ENCODE results near the gene COL23A1.
A peak's percentile ranks its signal among the peaks of the same experiment; 100 is the strongest.
"Not testable (repeated sequence)": the region's sequence is repeated elsewhere in the genome, so short reads cannot be mapped to it uniquely, and the experiment has no call there.

Gene COL23A1

DNA sequence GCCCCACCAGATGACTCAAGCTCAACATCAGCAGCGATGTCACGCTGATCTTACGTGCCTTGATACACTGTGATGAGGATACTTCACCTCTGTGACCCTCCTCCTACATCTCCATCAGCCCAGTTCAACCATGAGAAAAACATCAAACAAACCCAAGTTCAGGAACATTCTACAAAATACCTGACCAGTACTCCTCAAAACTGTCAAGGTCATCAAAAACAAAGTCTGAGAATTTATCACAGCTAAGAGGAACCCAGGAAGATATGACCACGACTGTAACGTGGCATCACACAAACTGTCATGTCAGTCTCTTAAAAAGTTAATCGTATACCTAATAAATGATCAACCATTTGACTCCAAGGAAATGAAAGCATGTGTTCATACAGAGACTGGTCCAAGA is 90.8 kb downstream of the COL23A1 start:
- DNase-seq, result no peak

DNA sequence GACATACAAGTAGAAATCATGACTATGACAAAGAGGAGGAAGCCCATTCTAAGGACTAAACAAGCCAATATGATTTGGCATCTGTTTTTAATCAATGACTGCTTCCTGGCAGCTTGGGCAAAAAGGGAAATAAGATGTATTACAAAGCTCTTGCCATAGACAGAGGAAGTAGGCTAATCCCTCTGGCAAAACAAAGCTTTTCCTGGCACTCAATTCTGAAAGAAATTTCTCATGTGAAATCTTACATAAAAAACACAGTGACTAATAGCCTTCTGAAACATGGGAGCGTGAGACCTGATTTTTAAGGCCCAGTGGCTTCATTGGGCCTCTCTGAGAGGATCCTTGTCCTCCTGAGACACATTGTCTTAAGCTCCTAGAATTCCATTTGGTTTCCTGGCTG is 93.6 kb downstream of the COL23A1 start:
- no peak for DNase-seq

DNA sequence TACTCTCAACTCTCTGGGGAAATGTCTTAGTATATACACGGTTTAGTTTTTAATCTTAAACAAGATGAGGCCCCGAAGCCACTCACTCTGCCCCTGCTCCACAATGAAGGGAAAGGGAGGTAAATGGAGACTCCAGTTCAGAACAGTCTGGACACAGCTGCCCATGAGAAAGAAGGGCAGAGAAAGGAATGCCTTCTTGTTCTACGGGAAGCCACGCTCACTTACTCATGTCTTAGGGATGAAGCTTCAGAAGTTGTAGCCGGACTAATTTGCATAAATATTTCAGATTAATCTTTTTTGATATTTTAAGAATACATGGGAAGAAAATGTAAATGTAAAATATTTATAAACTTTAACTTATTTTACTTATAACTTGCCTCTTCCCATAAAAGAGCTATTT is 94.0 kb downstream of the COL23A1 start:
- no peak for DNase-seq

DNA sequence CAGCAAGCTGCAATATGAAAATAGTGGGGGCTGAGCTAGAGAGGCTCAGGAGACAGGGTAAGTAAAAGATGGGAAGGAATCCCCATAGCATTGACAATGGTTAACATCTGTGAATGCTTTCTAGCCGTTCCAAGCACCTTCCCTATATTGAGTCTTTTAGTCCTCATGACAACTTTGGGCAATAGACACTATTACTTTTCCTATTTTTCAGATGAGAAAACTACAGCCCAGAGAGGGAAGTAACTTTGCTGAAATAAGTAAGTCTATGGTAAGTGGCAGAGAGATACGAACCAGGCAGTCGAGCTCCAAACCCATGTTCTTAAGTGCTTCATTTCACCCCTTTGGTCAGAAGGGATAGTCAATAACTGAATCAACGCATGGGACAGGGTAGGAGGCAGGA is 94.5 kb downstream of the COL23A1 start:
- no peak for DNase-seq

DNA sequence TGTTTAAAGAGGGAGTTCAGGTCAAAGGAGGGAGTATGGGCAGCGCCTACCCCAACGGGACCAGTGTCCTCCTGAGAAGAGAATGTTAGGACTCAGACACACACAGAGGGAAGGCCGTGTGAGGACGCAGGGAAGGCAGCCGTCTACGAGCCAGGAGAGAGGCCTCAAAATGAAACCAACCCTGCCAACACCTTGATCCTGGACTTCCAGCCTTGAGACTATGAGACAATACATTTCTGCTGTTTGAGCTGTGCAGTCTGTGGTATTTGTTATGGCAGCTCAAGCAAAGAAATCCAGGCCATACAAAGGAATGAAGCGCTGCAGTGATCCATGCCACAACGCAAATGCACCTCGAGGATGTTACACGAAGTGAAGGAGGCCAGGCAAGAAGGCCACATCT is 97.9 kb downstream of the COL23A1 start:
- DNase-seq, result no peak

DNA sequence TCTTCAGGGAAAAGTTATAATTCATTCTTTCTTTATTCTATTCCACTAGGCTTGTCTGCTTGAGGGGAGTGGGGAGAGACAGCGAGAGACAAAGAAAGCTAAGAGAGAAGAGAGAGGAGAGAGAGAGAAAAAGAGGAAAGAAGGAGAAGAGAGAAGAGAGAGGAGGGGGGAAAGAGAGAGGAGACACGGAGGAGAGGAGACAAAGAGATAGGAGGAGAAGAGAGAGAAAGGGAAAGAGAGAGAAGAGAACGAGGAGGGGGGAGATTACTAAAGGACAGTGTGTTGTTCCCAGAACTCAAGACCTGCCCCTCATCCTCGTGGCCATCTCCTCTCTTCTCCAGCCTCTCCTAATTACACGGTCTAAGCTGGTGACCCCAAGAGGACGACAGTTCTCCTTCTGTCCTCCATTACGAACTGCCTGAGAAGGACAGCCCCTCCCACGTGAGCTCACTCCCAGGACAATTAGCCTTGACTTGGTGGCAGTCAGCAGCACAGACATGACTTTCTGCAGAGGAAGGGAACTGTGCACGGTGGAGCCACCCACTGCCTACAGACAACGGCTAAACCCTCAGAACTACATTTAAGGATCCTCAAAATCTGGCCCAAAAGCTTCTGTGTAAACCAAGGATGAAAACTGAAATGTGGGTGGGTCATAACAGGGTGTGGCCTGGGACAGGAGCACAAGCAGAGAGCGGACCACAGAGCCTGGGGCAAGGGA is 99.1 kb downstream of the COL23A1 start:
- no peak for DNase-seq

DNA sequence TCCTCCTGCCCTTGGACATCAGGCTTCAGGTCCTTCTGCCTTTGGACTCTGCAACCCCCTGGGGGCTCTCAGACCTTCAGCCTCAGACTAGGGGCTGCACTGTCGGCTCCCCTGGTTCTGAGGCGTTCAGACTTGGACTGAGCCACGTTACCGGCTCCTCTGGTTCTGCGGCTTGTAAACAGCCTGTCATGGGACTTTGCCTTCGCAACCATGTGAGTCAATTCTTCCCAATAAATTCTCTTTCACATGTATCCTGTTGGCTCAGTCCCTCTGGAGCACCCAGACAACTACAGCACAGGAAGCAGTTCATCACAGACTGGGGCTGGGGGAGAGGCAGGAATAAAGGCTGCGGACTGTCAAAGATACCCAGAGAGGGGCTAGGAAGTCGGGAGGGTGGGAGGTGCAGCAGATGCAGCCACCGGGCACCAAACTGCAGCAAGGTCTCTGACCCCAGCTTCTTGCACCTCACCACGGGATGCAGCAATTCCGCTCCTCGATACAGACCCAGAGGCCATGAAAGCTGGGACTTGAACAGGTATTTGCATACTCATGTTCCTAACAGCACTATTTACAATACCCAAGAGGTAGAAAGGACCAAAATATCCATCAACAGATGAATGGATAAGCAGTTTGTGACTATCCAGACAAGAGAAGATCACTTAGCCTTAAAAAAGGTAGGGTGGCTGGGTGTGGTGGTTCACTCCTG is 100.8 kb downstream of the COL23A1 start:
- DNase-seq, result no peak

DNA sequence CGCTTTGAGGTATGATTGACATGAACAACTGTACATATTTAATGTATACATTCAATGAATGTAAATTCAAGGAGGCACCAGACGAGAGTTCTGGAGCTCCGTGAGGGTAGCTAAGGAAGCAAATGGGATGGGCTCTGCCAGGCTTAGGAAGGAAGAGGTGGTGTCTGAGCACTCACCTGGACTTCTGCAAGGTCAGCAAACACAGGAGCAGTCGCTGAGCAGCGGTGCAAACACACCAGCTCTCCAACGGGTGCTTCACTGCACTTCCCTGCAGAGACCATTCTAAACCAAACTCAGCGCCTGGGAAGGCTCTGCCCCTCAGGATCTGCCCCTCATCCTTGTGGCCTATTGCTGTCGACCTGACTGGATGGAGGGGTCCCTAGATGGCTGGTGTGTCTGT is 101.5 kb downstream of the COL23A1 start:
- DNase-seq, result no peak

DNA sequence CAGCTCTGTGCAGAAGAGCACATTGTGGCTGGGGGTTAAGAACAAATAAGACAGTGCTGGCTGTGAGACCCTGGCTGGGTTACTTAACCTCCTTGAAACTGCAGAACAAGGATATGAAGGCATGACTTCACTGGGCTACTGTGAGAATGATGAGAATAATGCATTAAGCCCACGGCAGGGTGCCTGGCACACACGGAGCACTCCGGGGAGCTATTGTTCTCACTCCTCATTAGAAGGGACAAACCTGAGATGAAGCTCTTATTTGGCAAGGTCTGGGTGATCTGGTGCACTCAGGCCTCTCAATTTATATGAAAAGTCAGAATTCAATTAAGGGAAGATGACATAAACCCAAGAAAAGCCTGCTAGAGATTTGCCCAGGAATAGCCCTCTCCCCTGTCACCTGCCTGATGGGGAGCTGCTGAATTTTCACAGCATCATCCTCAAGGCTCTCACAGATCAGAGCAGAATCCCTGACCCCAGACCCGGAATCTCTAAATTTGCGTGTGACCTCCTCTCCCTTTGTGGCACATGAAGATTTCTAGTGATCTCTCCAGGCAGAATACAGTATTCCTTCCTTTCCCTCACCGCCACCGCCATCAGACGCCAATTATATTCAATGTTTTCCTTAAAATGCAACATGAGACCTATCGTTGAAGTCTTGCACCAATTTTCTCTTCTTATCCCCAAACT is 102.1 kb downstream of the COL23A1 start:
- DNase-seq, result no peak

DNA sequence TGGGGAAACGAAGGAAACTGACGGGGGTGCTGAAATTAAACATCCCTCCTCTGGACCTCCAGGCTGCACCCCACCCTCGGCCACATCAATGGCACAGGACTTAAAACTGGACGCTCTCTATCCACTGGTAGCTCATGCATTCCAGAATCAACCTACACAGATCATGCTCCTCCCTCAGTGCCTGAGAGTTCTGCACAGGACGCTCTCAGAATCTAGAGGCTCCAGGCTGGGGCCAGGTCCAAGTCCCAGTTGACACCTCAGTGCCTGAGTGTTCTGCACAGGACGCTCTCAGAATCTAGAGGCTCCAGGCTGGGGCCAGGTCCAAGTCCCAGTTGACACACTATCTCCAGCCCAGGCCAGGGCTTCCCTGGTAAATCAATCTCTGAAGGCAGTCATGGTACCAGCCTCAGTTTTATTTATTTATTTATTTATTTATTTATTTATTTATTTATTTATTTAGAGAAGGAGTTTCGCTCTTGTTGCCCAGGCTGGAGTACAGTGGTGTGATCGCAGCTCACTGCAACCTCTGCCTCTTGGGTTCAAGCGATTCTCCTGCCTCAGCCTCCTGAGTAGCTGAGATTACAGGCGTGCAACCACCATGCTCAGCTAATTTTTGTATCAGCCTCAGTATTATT is 103.2 kb downstream of the COL23A1 start:
- DNase-seq, result not testable (repeated sequence)

DNA sequence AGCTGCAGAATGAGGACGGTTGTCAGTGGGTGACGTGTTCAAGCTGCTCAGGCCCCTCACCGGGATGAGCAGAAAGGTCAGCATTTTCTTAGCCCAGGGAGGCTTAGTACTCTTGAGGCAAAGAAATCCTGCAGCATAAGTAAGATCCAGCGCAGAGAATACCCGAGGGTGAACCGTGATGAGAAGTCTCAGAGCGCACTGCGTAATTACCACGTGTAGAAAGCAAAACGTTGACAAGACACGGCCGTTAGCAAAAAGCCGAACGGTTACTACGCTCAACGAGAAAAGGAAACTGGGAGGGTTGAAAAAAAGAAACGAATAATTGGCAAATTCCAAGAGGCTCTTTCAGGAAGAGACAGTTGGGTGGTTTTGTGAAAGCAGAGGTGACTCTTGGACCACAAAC is 104.0 kb downstream of the COL23A1 start:
- DNase-seq, result no peak

DNA sequence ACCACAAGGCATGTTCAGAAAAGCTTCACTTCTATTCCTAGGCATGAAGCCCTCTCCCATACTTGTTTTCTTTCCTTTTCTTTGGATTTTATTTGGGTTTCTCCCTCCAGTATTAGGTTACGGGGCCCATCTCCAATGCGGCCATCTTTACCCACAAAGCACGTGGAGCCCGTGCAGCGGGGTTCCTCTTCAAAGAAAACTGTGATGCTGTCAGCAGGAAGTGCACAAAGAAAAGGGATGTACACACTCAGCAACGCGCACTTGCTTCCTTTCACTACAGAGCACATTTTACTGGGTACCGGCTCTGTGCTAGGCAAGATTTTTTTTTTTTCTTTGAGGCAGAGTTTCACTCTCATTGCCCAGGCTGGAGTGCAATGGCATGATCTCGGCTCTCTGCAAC is 106.6 kb downstream of the COL23A1 start:
- peak; percentile 59 for DNase-seq

DNA sequence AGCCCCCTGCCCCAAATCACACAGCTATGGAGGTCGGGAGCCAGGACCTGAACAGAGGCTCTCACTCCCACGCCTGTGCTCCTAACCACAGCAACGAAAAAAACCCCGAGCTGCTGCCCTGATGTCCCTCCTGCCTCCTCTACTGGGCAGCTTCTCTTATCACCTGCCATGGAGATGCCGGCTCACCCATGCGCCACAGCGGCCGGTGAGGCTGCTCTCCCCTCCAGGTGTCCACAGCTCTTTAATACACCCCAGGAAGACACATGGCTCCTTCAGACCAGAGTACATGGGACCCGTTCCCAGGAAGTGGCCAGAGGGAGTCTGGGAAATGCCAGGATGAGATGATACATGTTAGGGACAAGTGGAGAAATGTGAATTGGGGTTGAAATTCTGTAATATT is 110.9 kb downstream of the COL23A1 start:
- no peak for DNase-seq

DNA sequence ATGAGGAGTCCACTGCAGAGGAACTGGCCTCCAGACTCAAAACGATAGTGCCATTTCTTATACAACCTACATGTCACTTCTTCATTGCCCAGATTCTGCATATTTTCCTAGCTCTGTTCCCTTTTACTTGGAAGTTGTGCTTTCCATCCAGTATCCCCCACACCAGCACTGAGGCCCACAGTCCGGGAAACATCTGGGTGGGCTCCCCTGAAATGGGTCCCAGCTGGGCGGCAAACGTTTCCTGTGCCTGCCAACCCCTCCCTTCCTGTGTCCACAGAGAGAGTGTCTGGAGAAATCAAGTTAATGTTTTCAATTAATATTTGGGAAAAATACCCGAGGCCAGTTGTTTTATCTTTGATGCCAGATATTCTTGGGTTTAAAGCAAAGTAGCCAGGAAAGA is 111.8 kb downstream of the COL23A1 start:
- no peak for DNase-seq

DNA sequence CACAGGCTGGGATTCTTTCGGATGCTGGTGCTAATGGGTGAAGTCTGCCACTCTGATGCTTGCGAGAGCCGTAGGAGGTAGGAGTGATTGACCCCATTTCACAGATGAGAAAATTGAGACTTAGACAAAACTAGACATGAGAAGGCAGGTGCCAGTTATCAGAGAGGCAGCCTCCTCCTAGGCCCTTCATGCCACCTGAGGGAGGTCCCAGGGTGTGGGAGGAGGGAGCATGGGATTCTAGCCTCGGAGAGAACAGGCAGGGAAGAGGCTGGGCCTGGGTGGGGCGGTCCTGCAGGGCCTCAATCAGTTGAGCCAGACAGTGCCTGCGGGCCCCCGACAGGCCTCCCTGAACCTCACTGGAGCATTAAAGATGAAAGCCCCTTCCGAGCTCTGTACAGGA is 112.4 kb downstream of the COL23A1 start:
- no peak for DNase-seq

DNA sequence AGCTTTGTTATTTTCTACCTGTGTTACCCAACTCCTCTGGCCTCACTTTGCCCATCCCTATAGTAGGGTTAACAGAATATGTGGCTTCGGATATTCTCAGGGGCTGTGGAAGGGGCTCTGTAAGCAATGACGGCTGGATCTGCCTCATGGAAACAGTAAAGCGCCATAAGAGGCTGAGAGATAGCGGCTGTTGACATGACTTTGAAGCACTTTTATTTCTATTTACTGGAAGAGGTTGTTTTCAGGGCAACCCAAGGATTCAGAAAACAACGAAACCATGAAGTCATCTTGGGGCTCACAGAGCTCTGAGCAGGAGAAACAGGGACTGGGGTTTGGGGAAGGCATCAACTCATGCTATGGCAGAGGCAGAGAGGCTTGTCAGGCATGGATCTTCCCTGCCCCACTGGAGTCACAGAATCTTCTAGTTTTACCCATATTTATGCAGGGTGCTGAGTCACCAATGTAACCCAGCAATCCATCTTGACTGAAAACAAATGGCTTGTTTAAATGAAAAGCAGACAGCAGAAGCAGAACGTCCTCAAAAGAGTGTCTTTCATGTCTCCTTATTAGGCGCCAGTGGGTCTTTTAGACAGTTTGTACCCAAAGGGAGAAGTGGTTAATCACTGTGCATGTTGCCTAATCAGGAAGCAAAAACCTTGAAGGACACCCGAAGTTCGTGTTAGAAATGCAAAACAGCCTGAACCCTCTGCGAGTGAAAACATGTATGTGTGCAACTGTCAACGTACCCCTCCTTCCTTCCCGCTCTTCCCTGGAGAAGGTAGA is 113.0 kb downstream of the COL23A1 start:
- DNase-seq, result peak; percentile 4

DNA sequence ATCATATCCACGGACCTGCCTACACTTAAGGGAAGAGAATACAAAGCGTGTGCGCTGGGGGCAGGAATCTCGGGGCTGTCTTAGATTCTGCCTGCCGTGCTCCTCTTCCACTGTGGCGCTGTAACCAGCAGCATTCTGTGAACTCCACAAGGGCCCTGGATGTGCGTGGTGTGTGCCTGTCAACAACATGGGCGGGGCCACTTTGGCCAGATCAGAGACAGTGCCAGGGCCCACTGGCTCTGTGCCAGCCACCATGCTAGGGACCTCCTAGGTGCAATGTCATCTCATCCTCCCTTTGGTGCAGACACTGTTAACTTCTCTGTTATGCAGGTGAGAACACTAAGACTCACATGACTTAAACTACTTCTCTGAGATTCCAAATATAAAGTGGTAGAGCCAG is 113.7 kb downstream of the COL23A1 start:
- no peak for DNase-seq

DNA sequence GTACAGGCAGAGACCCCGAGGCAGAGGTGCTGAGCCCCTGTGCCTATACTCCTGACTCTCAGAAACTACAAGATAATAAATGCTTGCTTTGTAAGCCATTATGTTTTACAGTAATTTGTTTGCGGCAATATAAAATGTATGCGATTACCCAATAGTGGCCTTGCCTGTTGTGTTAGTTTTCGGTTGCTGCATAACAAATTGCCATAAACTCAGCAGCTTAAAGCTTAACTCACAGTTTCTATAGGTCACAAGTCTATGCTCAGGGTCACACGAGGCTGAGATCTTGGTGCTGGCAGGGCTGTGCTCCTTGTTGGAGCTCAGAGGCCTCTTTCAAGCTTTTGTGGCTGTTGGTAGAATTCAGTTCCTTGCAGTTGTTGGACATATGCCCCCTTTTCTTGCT is 114.8 kb downstream of the COL23A1 start:
- DNase-seq, result no peak

DNA sequence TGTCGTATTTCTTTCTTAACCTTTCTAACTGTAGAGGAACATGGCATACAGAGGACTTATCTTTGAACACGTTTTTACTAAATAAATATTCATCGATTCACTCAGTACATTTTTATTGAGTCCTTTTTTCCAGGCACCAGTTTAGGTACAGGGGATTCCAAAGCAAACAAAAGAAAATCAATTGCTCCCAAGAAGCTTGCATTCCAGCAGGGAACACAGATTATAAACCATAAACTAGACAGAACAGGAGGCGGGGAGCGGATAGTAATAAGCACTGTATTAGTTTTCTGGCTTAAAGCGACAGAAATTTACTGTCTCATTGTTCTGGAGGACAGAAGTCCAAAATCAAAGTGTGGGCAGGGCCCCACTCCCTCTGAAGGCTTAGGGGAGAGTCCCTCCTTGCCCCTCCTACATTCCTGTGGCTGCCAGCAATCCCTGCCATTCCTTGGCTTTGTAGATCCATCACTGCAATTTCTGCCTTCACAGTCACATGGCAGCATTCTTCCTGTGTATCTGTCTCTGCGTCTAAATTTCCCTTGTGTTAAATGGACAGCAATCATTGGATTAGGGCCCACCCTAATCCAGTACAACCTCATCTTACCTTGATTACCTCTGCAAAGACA is 115.5 kb downstream of the COL23A1 start:
- DNase-seq, result no peak

DNA sequence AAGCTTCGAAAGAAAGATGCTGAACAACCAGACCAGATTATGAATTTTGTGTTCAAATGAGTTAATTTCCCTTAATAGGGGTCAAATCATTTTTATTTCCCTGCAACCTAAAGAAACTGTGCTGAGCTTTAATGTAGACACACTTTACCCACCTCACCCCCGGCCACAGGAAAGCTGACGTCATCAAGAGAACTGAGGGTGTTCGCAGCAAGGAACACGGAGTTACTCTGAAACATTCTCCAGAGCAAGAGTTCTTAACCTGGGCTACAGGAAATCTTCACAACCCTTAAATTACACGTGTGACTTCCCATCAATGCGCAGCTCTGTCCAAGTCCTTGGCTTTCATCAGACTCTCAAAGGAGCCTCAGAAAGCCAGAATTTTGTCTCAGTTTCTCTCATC is 116.3 kb downstream of the COL23A1 start:
- no peak for DNase-seq

DNA sequence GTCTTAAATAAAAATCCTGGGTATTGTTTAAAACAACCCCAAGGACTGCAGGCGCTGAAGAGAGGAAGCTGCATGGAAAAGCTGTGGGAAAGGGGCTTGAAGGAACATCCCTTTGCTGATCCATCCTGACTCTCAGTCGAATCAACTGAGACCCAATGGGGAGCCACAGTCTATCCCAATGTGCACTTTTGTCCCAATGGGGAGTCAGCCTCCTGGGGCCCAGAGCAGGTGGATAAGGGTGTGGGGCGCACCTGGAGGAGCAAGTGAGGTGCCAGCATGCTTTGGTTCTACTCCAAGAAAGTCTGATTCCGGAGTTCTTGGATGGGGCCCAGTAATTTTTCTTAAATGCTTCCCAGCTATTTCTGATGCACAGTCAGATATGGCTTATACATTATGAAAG is 118.1 kb downstream of the COL23A1 start:
- no peak for DNase-seq

DNA sequence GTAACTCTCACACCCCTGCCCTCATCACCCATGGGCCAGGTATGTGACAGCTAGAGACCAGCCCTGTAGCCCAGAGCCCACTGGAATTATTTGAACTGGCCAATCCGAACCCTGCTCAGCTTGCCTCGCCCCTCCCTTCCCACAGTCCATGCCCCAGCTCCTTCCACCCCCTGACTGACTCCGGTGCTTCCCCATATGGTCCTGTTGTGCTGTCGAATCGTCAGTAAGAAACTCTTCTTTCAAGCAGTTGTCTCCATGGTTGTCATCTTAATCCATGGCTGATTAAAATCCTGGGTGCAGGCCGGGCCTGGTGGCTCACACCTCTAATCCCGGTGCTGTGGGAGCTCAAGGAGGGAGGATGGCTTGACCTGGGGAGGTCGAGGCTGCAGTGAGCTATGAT is 118.5 kb downstream of the COL23A1 start:
- no peak for DNase-seq

DNA sequence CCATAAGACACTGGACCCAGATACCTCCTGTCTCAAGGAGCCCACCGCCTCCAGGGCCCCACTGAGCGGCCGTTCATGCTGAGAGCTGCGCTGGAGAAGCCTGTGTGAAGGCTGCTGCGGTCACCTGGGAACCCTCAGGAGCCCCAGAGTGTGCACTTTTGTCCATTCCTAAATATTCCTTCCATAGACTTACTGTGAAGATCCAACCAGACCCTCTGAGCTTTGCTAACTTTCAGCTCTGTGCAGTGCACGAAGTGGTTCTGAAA is 119.5 kb downstream of the COL23A1 start:
- DNase-seq, result no peak

Data from CD4-positive, alpha-beta T cell treated with Interleukin-21 for 1 hour (primary cell).